Measurements from ENCODE around the gene CCDC174. TPM values are rescaled to one million over a fixed set of nuclear protein-coding genes. Genes with fewer than 3 reads are reported as not detected.

Gene CCDC174
- total and polyA plus RNA-seq, 3 donors from 2014 or later = 19.1 to 38.0 (median 25.3) TPM

- WGBS, 2 donors = 44 to 49% methylated on average over 2 of the region's 2 CpGs
- intact Hi-C loops (cut with DNase I; ENCODE audit: low total_unique reads) = no loop called here
These were observed 29.2 kb downstream of the CCDC174 start for GRCh38 chr3:14680716-14681115.

GRCh38 chr3:14684447-14684846 lies 32.9 kb downstream of the CCDC174 start:
- no peaks in the 10 kb centered on the region for H3K27me3 ChIP-seq
- H3K4me3 ChIP-seq = no peak overlapping the region
- H3K27ac ChIP-seq = no peak overlapping the region
- DNase-seq = no peak
- H3K4me1 ChIP-seq = peaks cover 6% of the 10 kb centered on the region
- H3K36me3 ChIP-seq (ENCODE audit: low read depth, missing control alignments) = no peaks in the 10 kb centered on the region
- intact Hi-C loops (cut with DNase I; ENCODE audit: low total_unique reads) = no loop called here
- no peaks in the 10 kb centered on the region for H3K9me3 ChIP-seq
- 97 to 98% methylated on average over 4 of the region's 4 CpGs for WGBS, 2 donors
- TF ChIP-seq CTCF (IDR thresholded peaks at IDR 0.05) (no peak), POLR2A (IDR thresholded peaks at IDR 0.05) (no peak)

More at GRCh38 chr3:14680716-14681115, 29.2 kb downstream of the CCDC174 start:
- no peaks in the 10 kb centered on the region for H3K9me3 ChIP-seq
- no peak overlapping the region for H3K4me3 ChIP-seq
- TF ChIP-seq CTCF (IDR thresholded peaks at IDR 0.05) (no peak), POLR2A (IDR thresholded peaks at IDR 0.05) (no peak)
- H3K36me3 ChIP-seq (ENCODE audit: low read depth, missing control alignments) = no peaks in the 10 kb centered on the region
- H3K4me1 ChIP-seq = peaks cover 6% of the 10 kb centered on the region
- H3K27me3 ChIP-seq = no peaks in the 10 kb centered on the region
- DNase-seq = peak; percentile 88
- no peak overlapping the region for H3K27ac ChIP-seq

- intact Hi-C loops (cut with DNase I; ENCODE audit: low total_unique reads) = no loop called here
- DNase-seq = no peak
- no peak overlapping the region for H3K4me3 ChIP-seq
- H3K27me3 ChIP-seq = no peaks in the 10 kb centered on the region
- 27 to 52% methylated on average over 4 of the region's 4 CpGs for WGBS, 2 donors
- no peaks in the 10 kb centered on the region for H3K36me3 ChIP-seq (ENCODE audit: low read depth, missing control alignments)
- no peaks in the 10 kb centered on the region for H3K9me3 ChIP-seq
- no peak overlapping the region for H3K27ac ChIP-seq
- H3K4me1 ChIP-seq = peaks cover 6% of the 10 kb centered on the region
- TF ChIP-seq POLR2A (IDR thresholded peaks at IDR 0.05) = no peak
- TF ChIP-seq CTCF (IDR thresholded peaks at IDR 0.05) = no peak
These were observed 33.6 kb downstream of the CCDC174 start for GRCh38 chr3:14685179-14685578.

- WGBS, 2 donors = 74 to 75% methylated on average over 3 of the region's 3 CpGs
- H3K27ac ChIP-seq = no peak overlapping the region
- no peaks in the 10 kb centered on the region for H3K36me3 ChIP-seq (ENCODE audit: low read depth, missing control alignments)
- no peak overlapping the region for H3K4me3 ChIP-seq
- H3K9me3 ChIP-seq = no peaks in the 10 kb centered on the region
- no peaks in the 10 kb centered on the region for H3K4me1 ChIP-seq
- intact Hi-C loops (cut with DNase I; ENCODE audit: low total_unique reads) = no loop called here
- DNase-seq = no peak
- TF ChIP-seq CTCF (IDR thresholded peaks at IDR 0.05) (no peak), POLR2A (IDR thresholded peaks at IDR 0.05) (no peak)
- H3K27me3 ChIP-seq = no peaks in the 10 kb centered on the region
These were observed 35.8 kb downstream of the CCDC174 start for GRCh38 chr3:14687360-14687759.

GRCh38 chr3:14688525-14688924 lies 37.0 kb downstream of the CCDC174 start:
- H3K9me3 ChIP-seq = no peaks in the 10 kb centered on the region
- no peak overlapping the region for H3K4me3 ChIP-seq
- TF ChIP-seq CTCF (IDR thresholded peaks at IDR 0.05) (no peak), POLR2A (IDR thresholded peaks at IDR 0.05) (no peak)

More at GRCh38 chr3:14688525-14688924, 37.0 kb downstream of the CCDC174 start:
- Histone ChIP-seq H3K27me3 (no peaks in the 10 kb centered on the region), H3K27ac (no peak overlapping the region), H3K4me1 (no peaks in the 10 kb centered on the region), H3K36me3 (ENCODE audit: low read depth, missing control alignments) (no peaks in the 10 kb centered on the region)
- WGBS, 2 donors = 66 to 85% methylated on average over 2 of the region's 2 CpGs
- DNase-seq = no peak
- intact Hi-C loops (cut with DNase I; ENCODE audit: low total_unique reads) = no loop called here

All from testis (tissue), 3 donors.